Measurements from ENCODE around the gene AP1S2.

Gene AP1S2

DNA sequence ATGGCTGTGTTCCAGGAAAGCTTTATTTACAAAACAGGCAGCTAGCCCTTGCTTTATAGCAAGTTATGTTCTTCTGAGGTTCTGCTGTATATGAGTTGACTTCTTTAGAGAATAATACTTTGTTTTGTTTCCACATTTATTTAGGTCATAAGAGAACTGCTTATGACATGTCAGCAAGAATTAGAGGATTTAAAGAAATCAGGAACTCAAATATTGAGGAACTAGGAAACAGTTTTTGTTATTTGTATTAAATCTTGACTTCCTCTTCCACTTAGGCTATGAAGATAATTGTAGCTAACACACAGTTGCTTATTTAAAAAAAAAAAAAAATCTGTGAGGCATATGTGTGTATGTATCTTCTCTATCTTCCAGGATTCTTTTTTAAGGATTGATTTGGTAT lies 50.0 kb downstream of the AP1S2 start:
- DNase-seq: no peak

DNA sequence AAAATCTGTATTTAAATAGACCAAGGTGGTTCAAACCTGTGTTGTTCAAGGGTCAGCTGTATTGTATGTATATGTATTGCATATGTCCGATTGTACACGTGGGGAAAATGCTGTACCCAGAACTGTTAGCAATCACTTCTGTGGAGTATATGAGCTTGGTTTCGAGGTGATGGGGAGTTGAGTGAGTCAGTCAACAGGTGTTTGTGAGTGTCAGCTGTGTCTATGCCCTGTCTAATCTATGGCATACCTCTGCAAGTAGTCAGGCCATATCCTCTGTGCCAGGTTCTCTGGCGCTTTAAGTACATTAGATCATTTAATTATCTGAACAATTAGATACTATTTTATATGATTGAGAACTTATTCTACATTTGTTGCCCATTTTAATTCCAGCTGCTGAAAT lies 56.9 kb downstream of the AP1S2 start:
- no peak for DNase-seq

DNA sequence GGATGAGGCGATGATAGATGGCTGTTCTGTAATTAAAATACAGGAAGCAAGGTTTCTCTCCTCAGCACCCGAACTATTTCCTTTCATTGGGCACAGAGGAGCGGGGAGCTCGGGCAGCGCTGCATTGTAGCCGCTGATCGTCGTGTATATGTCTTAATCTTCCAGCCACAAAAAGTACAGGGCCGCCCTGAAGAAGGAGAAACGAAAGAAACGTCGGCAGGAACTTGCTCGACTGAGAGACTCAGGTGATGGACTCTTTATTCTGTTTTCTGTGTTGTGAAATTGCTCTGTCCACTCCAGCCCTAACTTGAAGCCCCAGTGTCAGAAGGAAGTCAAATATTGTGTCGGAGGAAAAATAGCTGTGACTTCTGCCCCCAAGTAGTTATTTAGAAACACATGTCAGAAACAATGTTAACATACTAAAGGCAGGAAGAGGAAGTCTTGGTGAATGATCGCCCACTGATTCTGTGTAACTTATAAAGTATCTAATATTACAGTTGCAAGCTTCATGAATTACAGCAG lies 63.8 kb downstream of the AP1S2 start:
- DNase-seq: peak; percentile 21

DNA sequence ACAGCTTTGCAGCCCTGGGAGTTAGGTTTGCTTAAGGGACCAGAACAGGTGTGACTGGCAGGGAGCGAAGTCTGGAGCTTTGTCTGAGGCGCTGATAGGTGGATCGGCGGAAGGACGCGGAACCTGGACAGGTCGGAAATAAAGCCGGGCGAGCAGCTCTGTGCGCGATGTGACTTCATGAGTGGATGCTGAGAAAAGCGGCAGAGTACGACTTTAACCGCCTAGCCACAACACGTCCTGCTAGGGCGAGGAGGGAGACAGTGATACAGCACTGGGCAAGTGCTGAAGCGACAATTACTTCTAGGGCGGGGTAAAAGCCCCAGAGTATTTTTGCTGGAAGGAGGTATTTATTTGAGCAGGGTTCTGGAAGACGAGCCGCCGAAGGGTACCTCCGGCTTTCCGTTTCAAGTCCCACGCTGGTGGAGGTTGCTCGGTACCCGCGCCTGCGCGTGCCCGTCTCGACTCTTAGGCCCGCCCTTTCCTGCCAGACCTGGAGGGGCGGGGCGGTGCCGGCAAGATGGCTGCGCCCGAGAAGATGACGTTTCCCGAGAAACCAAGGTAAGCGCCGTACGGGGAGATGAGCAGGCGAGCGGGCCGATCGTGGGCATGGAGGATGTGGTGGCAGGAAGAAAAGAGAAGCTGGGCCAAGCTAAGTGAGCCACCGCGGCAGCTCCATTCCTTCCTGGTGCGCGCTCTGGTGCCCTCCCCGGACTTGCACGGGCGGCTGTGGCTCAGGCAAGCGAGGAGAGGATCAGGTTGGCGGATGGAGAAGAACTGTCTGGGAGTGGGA lies 64.4 kb downstream of the AP1S2 start, which contains the start of gene ZRSR2:
Gene ZRSR2 (plus strand): TSS at position 506 of the 790 bp plus-strand sequence. CDS start 12 bp downstream, at position 518.
- peak; percentile 96 for DNase-seq

DNA sequence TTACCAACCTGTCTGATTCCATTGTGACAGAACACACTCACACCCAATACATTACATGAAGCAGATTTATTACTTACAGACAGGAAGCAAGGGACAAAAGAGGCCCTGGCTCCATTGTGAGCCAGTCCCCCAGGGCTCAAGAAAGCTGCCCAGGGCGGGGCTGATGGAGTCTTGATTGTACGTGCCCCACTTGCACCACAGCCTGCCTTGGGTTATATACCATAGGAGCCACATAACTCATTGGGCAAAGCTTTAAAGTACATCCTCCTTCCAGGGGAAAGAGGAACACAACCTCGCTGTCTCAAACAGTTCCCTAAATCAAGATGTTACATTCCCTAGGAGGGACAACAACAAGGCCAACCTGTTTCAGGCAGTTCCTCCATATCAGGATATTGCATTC lies 67.7 kb downstream of the AP1S2 start:
- DNase-seq: no peak

DNA sequence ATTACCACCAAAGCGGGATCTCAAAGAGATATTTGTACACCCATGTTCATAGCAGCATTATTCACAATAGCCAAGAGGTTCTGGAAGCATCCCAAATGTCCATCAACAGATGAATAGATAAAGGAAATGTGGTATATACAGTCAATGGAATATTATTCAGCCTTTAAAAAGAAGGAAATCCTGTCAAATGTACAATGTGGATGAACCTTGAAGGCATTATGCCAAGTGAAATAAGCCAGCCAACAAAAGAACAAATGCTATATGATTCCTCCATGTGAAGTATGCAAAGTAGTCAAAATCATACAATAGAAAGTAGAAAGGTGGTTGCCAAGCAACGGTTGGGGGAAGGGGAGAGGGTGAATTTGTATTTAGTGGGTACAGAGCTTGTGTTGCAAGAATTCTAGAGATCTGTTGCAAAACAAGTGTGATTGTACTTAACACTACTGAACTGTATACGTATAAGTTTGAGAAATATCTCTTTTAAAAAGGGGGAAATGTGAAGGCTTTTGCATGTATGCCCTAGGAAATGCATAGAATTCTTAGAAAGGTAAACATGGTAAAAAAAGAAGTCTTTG lies 69.3 kb downstream of the AP1S2 start:
- DNase-seq: no peak

DNA sequence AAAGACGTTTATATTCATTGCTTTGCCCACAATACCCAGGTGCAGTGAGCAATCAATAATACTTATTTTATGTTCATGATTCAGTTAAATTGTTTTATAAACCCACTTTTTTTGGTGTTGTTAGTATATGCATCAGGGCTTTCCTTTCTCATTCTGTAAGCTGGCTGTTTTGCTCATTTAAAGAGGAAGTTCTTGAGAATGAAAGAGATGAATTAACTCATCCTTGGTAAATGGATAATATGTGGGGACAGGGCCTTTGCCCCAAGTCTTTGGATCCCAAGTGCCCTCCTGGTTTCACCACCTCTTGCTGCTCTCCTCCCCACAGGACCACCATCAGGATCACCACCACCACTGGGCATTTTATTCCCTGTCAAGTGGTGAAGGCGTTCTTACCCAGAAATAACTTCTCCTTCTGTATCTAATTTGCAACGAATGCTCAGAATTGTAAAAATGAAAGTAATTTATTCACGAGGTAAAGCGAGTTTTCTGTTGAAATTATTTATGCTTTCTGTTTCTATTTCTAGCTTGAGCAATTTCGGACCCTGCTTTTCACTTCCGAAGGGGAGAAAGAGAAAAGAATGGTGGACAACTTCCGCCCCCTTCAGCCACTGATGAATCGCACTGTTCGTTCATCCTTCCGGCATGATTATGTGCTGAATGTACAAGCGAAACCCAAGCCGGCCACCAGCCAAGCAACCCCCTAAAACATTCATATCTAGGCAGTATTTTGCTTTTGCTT lies 72.5 kb downstream of the AP1S2 start:
- DNase-seq: peak; percentile 63

Measured in activated CD4-positive, alpha-beta T cell treated with anti-CD3 and anti-CD28 coated beads, Interleukin-2, Interleukin-6, amounts not matched to agents 100 ng/mL and 50 ng/mL, durations not matched to agents 16 hours and 8 hours (primary cell).